Karpas-422 (cell line): ENCODE results near the gene RGS5. TPM values are rescaled to one million over a fixed set of nuclear protein-coding genes. Genes with fewer than 3 reads are reported as not detected.
"Not testable (repeated sequence)": the region's sequence is repeated elsewhere in the genome, so short reads cannot be mapped to it uniquely, and the experiment has no call there.

Source experiments
- DNase-seq: peaks from one replicate; pipeline ENCODE4 v3.0.0-alpha.2; 2015
- H2AFZ ChIP-seq: fragments of 200-600 bp; sonication (generic); 2 replicates; pipeline ENCODE4 v1.6.1; 2014; ENCODE audit warnings: antibody characterized with exemption, low read length, mixed read lengths
- H3K27ac ChIP-seq: fragments of 200-600 bp; sonication (generic); 2 replicates; pipeline ENCODE4 v1.5.1; 2014; ENCODE audit warnings: mild to moderate bottlenecking, low read length, moderate library complexity
- H3K27me3 ChIP-seq: fragments of 200-600 bp; sonication (generic); 2 replicates; pipeline ENCODE4 v1.6.1; 2014; ENCODE audit warnings: low read length, mixed read lengths
- H3K36me3 ChIP-seq: fragments of 200-600 bp; sonication (generic); 2 replicates; pipeline ENCODE4 v1.6.1; 2014; ENCODE audit warnings: low read length, mixed read lengths; ENCODE audit not compliant: insufficient read depth
- H3K4me1 ChIP-seq: fragments of 200-600 bp; sonication (generic); 2 replicates; pipeline ENCODE4 v1.6.1; 2014; ENCODE audit warnings: mild to moderate bottlenecking, low read length, mixed read lengths
- H3K4me2 ChIP-seq: fragments of 200-600 bp; sonication (generic); 2 replicates; pipeline ENCODE4 v1.6.1; 2014; ENCODE audit warnings: low read length, low read depth, mild to moderate bottlenecking; ENCODE audit not compliant: poor library complexity, severe bottlenecking
- H3K4me3 ChIP-seq: fragments of 200-600 bp; sonication (generic); 2 replicates; pipeline ENCODE4 v1.5.1; 2014; ENCODE audit warnings: mild to moderate bottlenecking, antibody characterized with exemption, low read length, mixed read lengths
- H3K79me2 ChIP-seq: fragments of 200-600 bp; sonication (generic); 2 replicates; pipeline ENCODE4 v1.6.1; 2014; ENCODE audit warnings: mild to moderate bottlenecking, low read length, mixed read lengths
- H3K9ac ChIP-seq: fragments of 200-600 bp; sonication (generic); 2 replicates; pipeline ENCODE4 v1.6.0; 2014; ENCODE audit warnings: low read length
- H3K9me2 ChIP-seq: fragments of 200-600 bp; sonication (generic), shearing (Covaris generic); replicated peaks from 2 replicates; pipeline ENCODE4 v1.6.0; 2014; ENCODE audit warnings: mild to moderate bottlenecking, low read length, moderate library complexity; ENCODE audit not compliant: insufficient read depth
- H3K9me3 ChIP-seq: fragments of 300-700, 200-600 bp; sonication (generic); 2 replicates; pipeline ENCODE4 v1.6.1; 2014; ENCODE audit warnings: low read length, mixed read lengths
- H4K20me1 ChIP-seq: fragments of 200-600 bp; sonication (generic); 2 replicates; pipeline ENCODE4 v1.6.1; 2014; ENCODE audit warnings: mild to moderate bottlenecking, antibody characterized with exemption, low read length, low read depth; ENCODE audit not compliant: insufficient read depth
- total RNA-seq: library from RNA; depleted of rRNA; stranded (reverse); fragments of >200 nt; shearing (Covaris generic); gene quantifications from 2 replicates; pipeline ENCODE4 v1.2.3, GENCODE V29; 2014; ENCODE audit warnings: low replicate concordance

The RGS5 gene
- total RNA-seq, 1 experiment from 2014 or later: 4.5 TPM

- H3K9me2 ChIP-seq: no peaks in the 10 kb centered on the region
- H4K20me1 ChIP-seq: no peaks in the 10 kb centered on the region
- no peaks in the 10 kb centered on the region; the same call in 1 of the 2 replicates for H3K36me3 ChIP-seq
- H3K9ac ChIP-seq: no peak overlapping the region
- H3K27ac ChIP-seq: no peak overlapping the region
- no peak overlapping the region for H3K4me2 ChIP-seq
- H3K4me1 ChIP-seq: no peaks in the 10 kb centered on the region
- H3K79me2 ChIP-seq: no peaks in the 10 kb centered on the region
- no peaks in the 10 kb centered on the region for H3K9me3 ChIP-seq
- no peak overlapping the region for H3K4me3 ChIP-seq
- H3K27me3 ChIP-seq: no peaks in the 10 kb centered on the region; the same call in 1 of the 2 replicates
- no peak overlapping the region for H2AFZ ChIP-seq
- no peak for DNase-seq
Observed at GRCh38 chr1:163230827-163231226, 28.1 kb upstream of the RGS5 start.

GRCh38 chr1:163228271-163228670, 25.6 kb upstream of the RGS5 start:
- H3K9ac ChIP-seq, H3K9me3 ChIP-seq, DNase-seq, H3K27ac ChIP-seq, H3K9me2 ChIP-seq, H3K36me3 ChIP-seq, H3K4me2 ChIP-seq, H2AFZ ChIP-seq, H4K20me1 ChIP-seq, H3K4me1 ChIP-seq, H3K27me3 ChIP-seq, H3K4me3 ChIP-seq, H3K79me2 ChIP-seq: not testable (repeated sequence)

GRCh38 chr1:163227126-163227525, 24.4 kb upstream of the RGS5 start:
- no peaks in the 10 kb centered on the region for H4K20me1 ChIP-seq
- no peak overlapping the region for H3K4me3 ChIP-seq
- H2AFZ ChIP-seq: no peak overlapping the region
- H3K4me1 ChIP-seq: no peaks in the 10 kb centered on the region
- H3K4me2 ChIP-seq: no peak overlapping the region
- no peaks in the 10 kb centered on the region for H3K9me2 ChIP-seq
- no peaks in the 10 kb centered on the region for H3K79me2 ChIP-seq
- no peak for DNase-seq
- no peaks in the 10 kb centered on the region; the same call in 1 of the 2 replicates for H3K36me3 ChIP-seq
- no peak overlapping the region for H3K27ac ChIP-seq
- no peaks in the 10 kb centered on the region for H3K27me3 ChIP-seq
- H3K9ac ChIP-seq: no peak overlapping the region
- H3K9me3 ChIP-seq: no peaks in the 10 kb centered on the region

GRCh38 chr1:163213626-163214025, 10.9 kb upstream of the RGS5 start:
- H3K9ac ChIP-seq: no peak overlapping the region
- DNase-seq: no peak
- no peak overlapping the region for H3K4me3 ChIP-seq
- H3K79me2 ChIP-seq: no peaks in the 10 kb centered on the region
- H2AFZ ChIP-seq: no peak overlapping the region
- no peak overlapping the region for H3K27ac ChIP-seq
- H3K27me3 ChIP-seq: no peaks in the 10 kb centered on the region
- no peaks in the 10 kb centered on the region for H4K20me1 ChIP-seq
- no peaks in the 10 kb centered on the region for H3K4me1 ChIP-seq
- H3K36me3 ChIP-seq: no peaks in the 10 kb centered on the region
- no peak overlapping the region for H3K4me2 ChIP-seq
- H3K9me3 ChIP-seq: no peaks in the 10 kb centered on the region
- H3K9me2 ChIP-seq: no peaks in the 10 kb centered on the region; the same call in 1 of the 2 replicates

GRCh38 chr1:163211667-163212066, 9.0 kb upstream of the RGS5 start:
- H3K36me3 ChIP-seq: no peaks in the 10 kb centered on the region
- no peak overlapping the region for H3K4me2 ChIP-seq
- H3K9me3 ChIP-seq: no peaks in the 10 kb centered on the region
- no peaks in the 10 kb centered on the region; the same call in 1 of the 2 replicates for H3K9me2 ChIP-seq
- no peak overlapping the region for H3K27ac ChIP-seq
- no peak for DNase-seq
- H3K27me3 ChIP-seq: no peaks in the 10 kb centered on the region
- H2AFZ ChIP-seq: no peak overlapping the region
- no peaks in the 10 kb centered on the region for H4K20me1 ChIP-seq
- H3K4me3 ChIP-seq: no peak overlapping the region
- H3K4me1 ChIP-seq: no peaks in the 10 kb centered on the region
- H3K79me2 ChIP-seq: no peaks in the 10 kb centered on the region
- no peak overlapping the region for H3K9ac ChIP-seq

- no peak overlapping the region for H3K4me3 ChIP-seq
- no peak overlapping the region for H3K9ac ChIP-seq
- H3K27ac ChIP-seq: no peak overlapping the region
- H3K9me2 ChIP-seq: no peaks in the 10 kb centered on the region; the same call in 1 of the 2 replicates
- H3K9me3 ChIP-seq: no peaks in the 10 kb centered on the region
- no peak for DNase-seq
- no peaks in the 10 kb centered on the region for H4K20me1 ChIP-seq
- no peak overlapping the region for H3K4me2 ChIP-seq
- H3K4me1 ChIP-seq: peaks cover 4% of the 10 kb centered on the region
- H3K36me3 ChIP-seq: no peaks in the 10 kb centered on the region
- H3K79me2 ChIP-seq: no peaks in the 10 kb centered on the region
- H2AFZ ChIP-seq: no peak overlapping the region
- no peaks in the 10 kb centered on the region; the same call in 1 of the 2 replicates for H3K27me3 ChIP-seq
Observed at GRCh38 chr1:163205513-163205912, 2.8 kb upstream of the RGS5 start.

- Histone ChIP-seq H3K27ac (no peak overlapping the region), H4K20me1 (no peaks in the 10 kb centered on the region), H3K4me2 (no peak overlapping the region)
Observed at GRCh38 chr1:163203561-163203960, 845 bp upstream of the RGS5 start.

GRCh38 chr1:163201906-163202305, 810 bp downstream of the RGS5 start:
- H3K27ac ChIP-seq: no peak overlapping the region
- no peak overlapping the region for H3K4me3 ChIP-seq
- H3K4me2 ChIP-seq: no peak overlapping the region
- H4K20me1 ChIP-seq: no peaks in the 10 kb centered on the region
- no peak for DNase-seq
- H3K9me2 ChIP-seq: no peaks in the 10 kb centered on the region
- H3K4me1 ChIP-seq: peaks cover 4% of the 10 kb centered on the region
- H3K27me3 ChIP-seq: no peaks in the 10 kb centered on the region; the same call in 1 of the 2 replicates
- no peaks in the 10 kb centered on the region for H3K36me3 ChIP-seq
- H3K79me2 ChIP-seq: no peaks in the 10 kb centered on the region
- H3K9ac ChIP-seq: no peak overlapping the region
- no peaks in the 10 kb centered on the region for H3K9me3 ChIP-seq
- no peak overlapping the region for H2AFZ ChIP-seq

More at GRCh38 chr1:163203561-163203960, 845 bp upstream of the RGS5 start:
- Histone ChIP-seq H3K79me2 (no peaks in the 10 kb centered on the region), H3K36me3 (no peaks in the 10 kb centered on the region), H3K9ac (no peak overlapping the region), H3K27me3 (no peaks in the 10 kb centered on the region; the same call in 1 of the 2 replicates), H3K9me3 (no peaks in the 10 kb centered on the region), H3K9me2 (no peaks in the 10 kb centered on the region), H3K4me3 (no peak overlapping the region), H3K4me1 (peaks cover 4% of the 10 kb centered on the region), H2AFZ (no peak overlapping the region)
- no peak for DNase-seq

GRCh38 chr1:163197022-163197421, 5.7 kb downstream of the RGS5 start:
- peaks cover under 1% of the 10 kb centered on the region; the same call in 1 of the 2 replicates for H3K4me1 ChIP-seq
- H3K9ac ChIP-seq: no peak overlapping the region
- DNase-seq: no peak
- H3K27ac ChIP-seq: no peak overlapping the region
- H3K4me3 ChIP-seq: no peak overlapping the region
- no peaks in the 10 kb centered on the region for H3K9me3 ChIP-seq
- no peak overlapping the region for H3K4me2 ChIP-seq
- no peak overlapping the region for H2AFZ ChIP-seq
- no peaks in the 10 kb centered on the region for H3K36me3 ChIP-seq
- H3K27me3 ChIP-seq: no peaks in the 10 kb centered on the region; the same call in 1 of the 2 replicates
- H3K9me2 ChIP-seq: no peaks in the 10 kb centered on the region
- H3K79me2 ChIP-seq: no peaks in the 10 kb centered on the region
- H4K20me1 ChIP-seq: no peaks in the 10 kb centered on the region
